Right cardiac atrium (tissue), 5 donors: ENCODE measurements around the gene ZDHHC1. TPM values are rescaled to one million over a fixed set of nuclear protein-coding genes. Genes with fewer than 3 reads are reported as not detected.

Experiments used
- ATAC-seq, 2 donors: fragments of 200-7000 bp; cut with Tn5 transposase; one replicate each; pipeline versions ENCODE4 v1.8.0 to v1.9.1; 2020; ENCODE audit warnings: moderate library complexity in 2 of 2, mild to moderate bottlenecking in 1 of 2
- DNase-seq, 3 donors: peaks; one replicate each; pipeline ENCODE4 v3.0.0-alpha.2; 2020
- H3K27ac ChIP-seq: one replicate; pipeline ENCODE4 v1.5.1; 2013; ENCODE audit warnings: mild to moderate bottlenecking, low read length, control low read depth, moderate library complexity
- H3K27me3 ChIP-seq: one replicate; pipeline ENCODE4 v1.6.1; 2013; ENCODE audit not compliant: control insufficient read depth, insufficient read depth
- H3K4me1 ChIP-seq: one replicate; pipeline ENCODE4 v1.6.1; 2013; ENCODE audit warnings: low read length; ENCODE audit not compliant: control insufficient read depth, insufficient read depth
- H3K4me3 ChIP-seq: one replicate; pipeline ENCODE4 v1.5.1; 2013; ENCODE audit warnings: low read length, control low read depth
- H3K9me3 ChIP-seq: one replicate; pipeline ENCODE4 v1.6.1; 2013; ENCODE audit warnings: low read length; ENCODE audit not compliant: control insufficient read depth
- WGBS: extraction: QIAGEN DNeasy Blood & Tissue Kit; methylation state at CpG from one replicate; pipeline ENCODE4 v1.1.7; 2013; 5-methylcytosine and 5-hydroxymethylcytosine counted together
- intact Hi-C, 4 donors: fragments of 100-400 bp; cut with DNase I; formaldehyde crosslinking; loops; one replicate each; pipeline versions ENCODE4 v1.11.0 to v1.14.0; 2022 to 2023
- polyA plus RNA-seq: library from polyadenylated mRNA; stranded (reverse); fragments of 200-250 nt; gene quantifications from one replicate; pipeline ENCODE4 v1.2.3, GENCODE V29; 2013
- total RNA-seq, 4 donors: library from RNA; stranded (reverse); fragmentation: NEBNext Ultra II Directional; extraction: Animal tissue kit (Norgen Biotek cat#: 25700); gene quantifications; one replicate each; pipeline ENCODE4 v1.2.1, GENCODE V29; 2021
- donor health status: healthy with polysubstance abuse.
- donor health status: DM: no; HTN: yes; CAD: no.
- donor health status: DM: no; HTN: no; CAD: no.
- donor health status: DM: no; HTN: yes; CAD: no; lungs with severe emphysema.
- donor health status: DM: yes; HTN: yes; CAD: no.

ZDHHC1 gene
- total and polyA plus RNA-seq, 5 donors, result 5.2 to 10.4 (median 6.4) TPM

GRCh38 chr16:67459066-67459860 is 43.0 kb upstream of the ZDHHC1 start:
- DNase-seq, result peak in 2 of 3 donors; percentile 75 to 85

GRCh38 chr16:67458121-67458641 is 41.9 kb upstream of the ZDHHC1 start:
- 49% methylated on average over 6 of the region's 6 CpGs for WGBS
- no peaks in the 10 kb centered on the region for H3K27me3 ChIP-seq
- no peak overlapping the region for H3K4me3 ChIP-seq
- H3K27ac ChIP-seq, result peak overlapping the region; percentile 37
- no peaks in the 10 kb centered on the region for H3K9me3 ChIP-seq
- intact Hi-C loops, result no loop called here
- H3K4me1 ChIP-seq, result peaks cover 37% of the 10 kb centered on the region
- ATAC-seq (peak; percentile 16 to 34), DNase-seq (peak in 2 of 3 donors; percentile 70 to 80)

More at GRCh38 chr16:67459066-67459860, 43.0 kb upstream of the ZDHHC1 start:
- peak; percentile 59 to 62 for ATAC-seq
- no peaks in the 10 kb centered on the region for H3K27me3 ChIP-seq
- 36% methylated on average over 7 of the region's 7 CpGs for WGBS
- intact Hi-C loops, result no loop called here
- no peaks in the 10 kb centered on the region for H3K9me3 ChIP-seq
- no peak overlapping the region for H3K4me3 ChIP-seq
- peaks cover 37% of the 10 kb centered on the region for H3K4me1 ChIP-seq
- peak overlapping the region; percentile 70 for H3K27ac ChIP-seq

GRCh38 chr16:67457611-67458010 is 41.3 kb upstream of the ZDHHC1 start:
- WGBS, result 45% methylated on average over 7 of the region's 7 CpGs

GRCh38 chr16:67456391-67457081 is 40.3 kb upstream of the ZDHHC1 start:
- peak in 1 of 2 donors; percentile 16 for ATAC-seq
- Histone ChIP-seq H3K27me3 (no peaks in the 10 kb centered on the region), H3K4me3 (no peak overlapping the region), H3K27ac (no peak overlapping the region), H3K4me1 (peaks cover 40% of the 10 kb centered on the region), H3K9me3 (no peaks in the 10 kb centered on the region)
- peak; percentile 77 to 90 (median 87) for DNase-seq
- WGBS, result 43% methylated on average over 6 of the region's 6 CpGs
- intact Hi-C loops, result no loop called here

More at GRCh38 chr16:67457611-67458010, 41.3 kb upstream of the ZDHHC1 start:
- intact Hi-C loops, result no loop called here
- Histone ChIP-seq H3K27ac (no peak overlapping the region), H3K27me3 (no peaks in the 10 kb centered on the region), H3K4me1 (peaks cover 37% of the 10 kb centered on the region), H3K4me3 (no peak overlapping the region), H3K9me3 (no peaks in the 10 kb centered on the region)
- DNase-seq (peak in 1 of 3 donors; percentile 58), ATAC-seq (no peak)

GRCh38 chr16:67454852-67455251 is 38.6 kb upstream of the ZDHHC1 start:
- 91% methylated on average over 6 of the region's 6 CpGs for WGBS
- DNase-seq, result peak in 1 of 3 donors; percentile 25
- intact Hi-C loops, result no loop called here

GRCh38 chr16:67454104-67454503 is 37.8 kb upstream of the ZDHHC1 start:
- peaks cover 37% of the 10 kb centered on the region for H3K4me1 ChIP-seq
- intact Hi-C loops, result no loop called here

More at GRCh38 chr16:67454852-67455251, 38.6 kb upstream of the ZDHHC1 start:
- ATAC-seq, result no peak
- H3K4me1 ChIP-seq, result peaks cover 38% of the 10 kb centered on the region
- H3K9me3 ChIP-seq, result no peaks in the 10 kb centered on the region
- H3K27ac ChIP-seq, result no peak overlapping the region
- H3K4me3 ChIP-seq, result no peak overlapping the region
- no peaks in the 10 kb centered on the region for H3K27me3 ChIP-seq

GRCh38 chr16:67451704-67452435 is 35.6 kb upstream of the ZDHHC1 start:
- Histone ChIP-seq H3K4me3 (no peak overlapping the region), H3K4me1 (peaks cover 26% of the 10 kb centered on the region), H3K27ac (no peak overlapping the region), H3K27me3 (no peaks in the 10 kb centered on the region), H3K9me3 (no peaks in the 10 kb centered on the region)
- DNase-seq, result no peak
- WGBS, result 69% methylated on average over 2 of the region's 2 CpGs
- no peak for ATAC-seq
- intact Hi-C loops, result no loop called here

More at GRCh38 chr16:67454104-67454503, 37.8 kb upstream of the ZDHHC1 start:
- 81% methylated on average over 5 of the region's 5 CpGs for WGBS
- ATAC-seq (no peak), DNase-seq (peak in 1 of 3 donors; percentile 25)
- Histone ChIP-seq H3K27ac (no peak overlapping the region), H3K27me3 (no peaks in the 10 kb centered on the region), H3K4me3 (no peak overlapping the region), H3K9me3 (no peaks in the 10 kb centered on the region)

- Histone ChIP-seq H3K9me3 (no peaks in the 10 kb centered on the region), H3K4me1 (peaks cover 33% of the 10 kb centered on the region), H3K27me3 (no peaks in the 10 kb centered on the region), H3K27ac (no peak overlapping the region), H3K4me3 (no peak overlapping the region)
- 63% methylated on average over 12 of the region's 12 CpGs for WGBS
- DNase-seq (peak in 2 of 3 donors; percentile 87 to 91), ATAC-seq (peak; percentile 4 to 57)
- intact Hi-C loops, result no loop called here
Measured at GRCh38 chr16:67451061-67451703, 34.9 kb upstream of the ZDHHC1 start.

- peak; percentile 65 to 84 (median 82) for DNase-seq
- H3K4me1 ChIP-seq, result peaks cover 46% of the 10 kb centered on the region
Measured at GRCh38 chr16:67449739-67450138, 33.5 kb upstream of the ZDHHC1 start.

GRCh38 chr16:67449336-67449735 is 33.1 kb upstream of the ZDHHC1 start:
- peak; percentile 42 to 59 for ATAC-seq
- intact Hi-C loops, result no loop called here

More at GRCh38 chr16:67449739-67450138, 33.5 kb upstream of the ZDHHC1 start:
- Histone ChIP-seq H3K27ac (peak overlapping the region; percentile 57), H3K9me3 (no peaks in the 10 kb centered on the region), H3K4me3 (no peak overlapping the region), H3K27me3 (no peaks in the 10 kb centered on the region)
- intact Hi-C loops, result no loop called here
- 44% methylated on average over 3 of the region's 3 CpGs for WGBS
- ATAC-seq, result peak; percentile 34 to 42

More at GRCh38 chr16:67449336-67449735, 33.1 kb upstream of the ZDHHC1 start:
- Histone ChIP-seq H3K4me3 (no peak overlapping the region), H3K4me1 (peaks cover 46% of the 10 kb centered on the region), H3K27me3 (no peaks in the 10 kb centered on the region), H3K9me3 (no peaks in the 10 kb centered on the region), H3K27ac (peak overlapping the region; percentile 57)
- peak; percentile 70 to 90 (median 87) for DNase-seq
- WGBS, result 37% methylated on average over 2 of the region's 2 CpGs
